Measurements from ENCODE around the gene ULK2. TPM values are rescaled to one million over a fixed set of nuclear protein-coding genes. Genes with fewer than 3 reads are reported as not detected.

Gene ULK2
- total RNA-seq, 3 donors from 2014 or later (not counting 1 experiment from before 2014, with no cell fraction given), result 13.7 to 20.6 (median 19.2) TPM

DNA sequence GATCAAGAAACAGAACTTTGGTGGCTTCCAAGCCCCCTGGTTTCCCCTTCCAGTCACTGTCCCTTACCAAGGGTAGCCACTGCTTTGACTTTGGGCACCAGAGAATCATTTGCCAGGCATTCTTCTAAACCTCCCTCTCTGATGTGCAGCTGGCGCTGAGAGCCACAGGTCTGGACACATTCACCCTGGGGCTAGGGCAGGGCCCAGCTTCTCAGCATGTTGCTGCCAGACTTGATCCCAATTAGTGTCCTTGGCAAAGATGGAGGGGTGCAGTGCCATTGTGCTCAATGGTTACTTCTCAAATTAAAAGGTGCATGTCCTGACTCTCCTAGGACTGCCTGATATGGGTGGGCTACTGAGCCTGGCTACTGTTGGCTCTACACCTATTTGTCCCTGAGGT is 143.8 kb downstream of the ULK2 start:
- peak overlapping the region; percentile 53 for H3K4me3 Mint-ChIP-seq
- peak overlapping the region; percentile 23 to 84 for H3K27ac Mint-ChIP-seq
- ATAC-seq, result no peak

More for the DNA sequence above, 143.8 kb downstream of the ULK2 start:
- intact Hi-C loops (cut with micrococcal nuclease), result no loop called here
- TF ChIP-seq, protein P1, sequence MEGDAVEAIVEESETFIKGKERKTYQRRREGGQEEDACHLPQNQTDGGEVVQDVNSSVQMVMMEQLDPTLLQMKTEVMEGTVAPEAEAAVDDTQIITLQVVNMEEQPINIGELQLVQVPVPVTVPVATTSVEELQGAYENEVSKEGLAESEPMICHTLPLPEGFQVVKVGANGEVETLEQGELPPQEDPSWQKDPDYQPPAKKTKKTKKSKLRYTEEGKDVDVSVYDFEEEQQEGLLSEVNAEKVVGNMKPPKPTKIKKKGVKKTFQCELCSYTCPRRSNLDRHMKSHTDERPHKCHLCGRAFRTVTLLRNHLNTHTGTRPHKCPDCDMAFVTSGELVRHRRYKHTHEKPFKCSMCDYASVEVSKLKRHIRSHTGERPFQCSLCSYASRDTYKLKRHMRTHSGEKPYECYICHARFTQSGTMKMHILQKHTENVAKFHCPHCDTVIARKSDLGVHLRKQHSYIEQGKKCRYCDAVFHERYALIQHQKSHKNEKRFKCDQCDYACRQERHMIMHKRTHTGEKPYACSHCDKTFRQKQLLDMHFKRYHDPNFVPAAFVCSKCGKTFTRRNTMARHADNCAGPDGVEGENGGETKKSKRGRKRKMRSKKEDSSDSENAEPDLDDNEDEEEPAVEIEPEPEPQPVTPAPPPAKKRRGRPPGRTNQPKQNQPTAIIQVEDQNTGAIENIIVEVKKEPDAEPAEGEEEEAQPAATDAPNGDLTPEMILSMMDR (IDR thresholded peaks at IDR 0.05), result no peak
- H3K36me3 ChIP-seq (ENCODE audit: control insufficient read depth, insufficient read depth, low read length), result no peaks in the 10 kb centered on the region
- no peaks in the 10 kb centered on the region for H3K9me3 ChIP-seq (ENCODE audit: control insufficient read depth, insufficient read depth, low read length)
- H3K27ac ChIP-seq (ENCODE audit: low read length), result peak overlapping the region; percentile 19
- no peak for DNase-seq
- no peaks in the 10 kb centered on the region for H3K27me3 ChIP-seq (ENCODE audit: control insufficient read depth, insufficient read depth, low read length)
- Mint-ChIP-seq H3K27me3 (ENCODE audit: low read depth in 2 of 2) (no peaks in the 10 kb centered on the region), H3K9me3 (no peaks in the 10 kb centered on the region), H3K4me1 (peaks cover 8 to 16% of the 10 kb centered on the region in 2 donors), H3K36me3 (no peaks in the 10 kb centered on the region)
- H3K4me1 ChIP-seq (ENCODE audit: control insufficient read depth, insufficient read depth, low read length), result peaks cover 14% of the 10 kb centered on the region
- no peak overlapping the region for H3K4me3 ChIP-seq (ENCODE audit: low read length)
- WGBS (ENCODE audit: insufficient coverage), result 94% methylated on average over 1 of the region's 1 CpG

Other genes with a start within 250 kb of the ULK2 start
- gene ALDH3A2, start 219.2 kb downstream of the ULK2 start, total RNA-seq, result 10 to 100 TPM; 25.3 to 33.7 (median 31.4) TPM
- gene SLC47A2, start 151.4 kb downstream of the ULK2 start, total RNA-seq, result not detected
- gene ALDH3A1, start 119.6 kb downstream of the ULK2 start, total RNA-seq, result not detected
- 10 to 100 TPM; 46.2 to 60.9 (median 48.6) TPM for gene AKAP10, start 109.9 kb upstream of the ULK2 start, total RNA-seq
- 10 to 100 TPM; 29.3 to 45.1 (median 37.2) TPM for gene SPECC1, start 141.4 kb upstream of the ULK2 start, total RNA-seq

All from natural killer cell (primary cell).